ENCODE data around the gene KIF5C. TPM values are rescaled to one million over a fixed set of nuclear protein-coding genes. Genes with fewer than 3 reads are reported as not detected.

The KIF5C gene
- total RNA-seq, 2 experiments from 2014 or later: 8.1 to 22.2 TPM

DNA sequence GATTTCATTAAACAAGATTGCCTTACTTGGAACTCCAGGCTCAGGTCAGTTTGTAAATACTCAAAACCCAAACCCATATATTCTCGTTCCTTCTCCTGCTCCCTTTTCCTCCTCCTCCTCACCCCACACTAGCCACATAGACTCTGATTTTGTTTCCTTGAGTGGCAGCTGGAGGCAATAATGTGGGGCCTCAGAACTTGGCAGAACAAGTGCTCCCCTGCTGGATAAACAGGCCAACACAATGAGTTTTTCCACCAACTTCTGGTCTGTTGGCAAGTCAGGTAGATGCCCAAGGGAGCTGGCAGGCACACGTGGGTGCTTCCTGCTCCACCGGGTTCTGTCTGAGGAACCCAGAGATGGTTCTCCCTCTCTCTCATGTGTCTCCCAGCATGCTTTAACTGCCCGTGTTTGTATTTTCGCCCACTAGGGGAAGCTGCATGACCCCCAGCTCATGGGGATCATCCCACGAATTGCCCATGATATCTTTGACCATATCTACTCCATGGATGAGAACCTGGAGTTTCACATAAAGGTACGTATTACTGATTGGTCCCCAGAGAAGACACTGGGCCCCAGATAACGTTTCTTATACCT lies 61.9 kb downstream of the KIF5C start:
- Histone ChIP-seq H2AFZ (ENCODE audit: low read length) (no peak overlapping the region), H3K4me2 (ENCODE audit: low read length) (no peak overlapping the region), H3K9me3 (ENCODE audit: low read length) (no peaks in the 10 kb centered on the region), H3K4me3 (ENCODE audit: low read depth, low read length, poor library complexity, severe bottlenecking) (no peak overlapping the region), H3K4me1 (ENCODE audit: insufficient read depth, low read length, poor library complexity, severe bottlenecking) (no peaks in the 10 kb centered on the region), H3K9me2 (ENCODE audit: insufficient read depth, low read length) (no peaks in the 10 kb centered on the region), H3K36me3 (ENCODE audit: insufficient read depth, low read length) (peaks cover 19% of the 10 kb centered on the region; the same call in 1 of the 2 replicates), H3K27ac (ENCODE audit: low read depth, low read length, poor library complexity, severe bottlenecking) (no peak overlapping the region), H3K79me2 (ENCODE audit: insufficient read depth, low read depth, low read length) (no peaks in the 10 kb centered on the region), H4K20me1 (ENCODE audit: insufficient read depth, low read length) (no peaks in the 10 kb centered on the region)
- no TSS peak for BruUV-seq (replicated peaks)
- ChIA-PET POLR2A (no interaction called here), CTCF (ENCODE audit: unreplicated experiment) (interaction anchor here (0.6 kb wide), 1 partner anchor 289 kb away, joined by 3 read pairs; no protein-coding TSS in a partner anchor)
- intact Hi-C loops (cut with micrococcal nuclease; ENCODE audit: unreplicated experiment): no loop called here
- no peak for DNase-seq (ENCODE audit: low spot score)
- TF ChIP-seq, protein P1, sequence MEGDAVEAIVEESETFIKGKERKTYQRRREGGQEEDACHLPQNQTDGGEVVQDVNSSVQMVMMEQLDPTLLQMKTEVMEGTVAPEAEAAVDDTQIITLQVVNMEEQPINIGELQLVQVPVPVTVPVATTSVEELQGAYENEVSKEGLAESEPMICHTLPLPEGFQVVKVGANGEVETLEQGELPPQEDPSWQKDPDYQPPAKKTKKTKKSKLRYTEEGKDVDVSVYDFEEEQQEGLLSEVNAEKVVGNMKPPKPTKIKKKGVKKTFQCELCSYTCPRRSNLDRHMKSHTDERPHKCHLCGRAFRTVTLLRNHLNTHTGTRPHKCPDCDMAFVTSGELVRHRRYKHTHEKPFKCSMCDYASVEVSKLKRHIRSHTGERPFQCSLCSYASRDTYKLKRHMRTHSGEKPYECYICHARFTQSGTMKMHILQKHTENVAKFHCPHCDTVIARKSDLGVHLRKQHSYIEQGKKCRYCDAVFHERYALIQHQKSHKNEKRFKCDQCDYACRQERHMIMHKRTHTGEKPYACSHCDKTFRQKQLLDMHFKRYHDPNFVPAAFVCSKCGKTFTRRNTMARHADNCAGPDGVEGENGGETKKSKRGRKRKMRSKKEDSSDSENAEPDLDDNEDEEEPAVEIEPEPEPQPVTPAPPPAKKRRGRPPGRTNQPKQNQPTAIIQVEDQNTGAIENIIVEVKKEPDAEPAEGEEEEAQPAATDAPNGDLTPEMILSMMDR (conservative IDR thresholded peaks at IDR 0.05; ENCODE audit: low read length): peak; percentile 48; the same call in 1 of the 2 replicates
- no peak for TF ChIP-seq EZH2phosphoT487 (IDR thresholded peaks at IDR 0.05; ENCODE audit: borderline replicate concordance, low read depth, low read length)

DNA sequence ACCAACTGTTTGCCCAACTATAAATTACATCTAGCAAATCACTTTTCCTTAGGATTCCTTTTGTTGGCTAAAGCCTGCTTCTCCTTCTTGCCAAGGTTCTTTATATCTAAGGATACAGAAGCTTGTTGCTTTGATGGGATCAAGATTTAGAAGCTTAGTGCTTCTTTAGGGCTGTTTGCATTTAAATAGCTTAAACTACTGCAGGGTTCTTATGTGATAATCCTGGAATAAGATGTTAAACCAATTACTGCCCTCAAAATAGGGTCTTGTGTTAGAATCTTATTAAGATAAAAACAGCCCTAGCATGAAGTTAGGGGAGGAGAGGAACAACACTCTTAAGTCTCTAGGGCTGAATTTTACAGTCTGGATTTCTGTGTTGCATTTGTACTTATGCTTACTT lies 64.2 kb downstream of the KIF5C start:
- Histone ChIP-seq H2AFZ (ENCODE audit: low read length) (no peak overlapping the region), H3K9me3 (ENCODE audit: low read length) (no peaks in the 10 kb centered on the region), H3K4me2 (ENCODE audit: low read length) (no peak overlapping the region), H3K9me2 (ENCODE audit: insufficient read depth, low read length) (no peaks in the 10 kb centered on the region), H3K36me3 (ENCODE audit: insufficient read depth, low read length) (peaks cover 10% of the 10 kb centered on the region), H3K27ac (ENCODE audit: low read depth, low read length, poor library complexity, severe bottlenecking) (no peak overlapping the region), H3K79me2 (ENCODE audit: insufficient read depth, low read depth, low read length) (no peaks in the 10 kb centered on the region), H3K4me3 (ENCODE audit: low read depth, low read length, poor library complexity, severe bottlenecking) (no peak overlapping the region), H4K20me1 (ENCODE audit: insufficient read depth, low read length) (no peaks in the 10 kb centered on the region), H3K4me1 (ENCODE audit: insufficient read depth, low read length, poor library complexity, severe bottlenecking) (no peaks in the 10 kb centered on the region)
- DNase-seq (ENCODE audit: low spot score): no peak
- no peak for TF ChIP-seq EZH2phosphoT487 (IDR thresholded peaks at IDR 0.05; ENCODE audit: borderline replicate concordance, low read depth, low read length)
- TF ChIP-seq, protein P1 (conservative IDR thresholded peaks at IDR 0.05; ENCODE audit: low read length): no peak
- intact Hi-C loops (cut with micrococcal nuclease; ENCODE audit: unreplicated experiment): no loop called here
- no TSS peak for BruUV-seq (replicated peaks)
- ChIA-PET POLR2A (interaction anchor here (0.6 to 0.7 kb wide), 4 partner anchors 33 to 1626 kb away, joined by 3 read pairs; no protein-coding TSS in a partner anchor), CTCF (ENCODE audit: unreplicated experiment) (no interaction called here)

DNA sequence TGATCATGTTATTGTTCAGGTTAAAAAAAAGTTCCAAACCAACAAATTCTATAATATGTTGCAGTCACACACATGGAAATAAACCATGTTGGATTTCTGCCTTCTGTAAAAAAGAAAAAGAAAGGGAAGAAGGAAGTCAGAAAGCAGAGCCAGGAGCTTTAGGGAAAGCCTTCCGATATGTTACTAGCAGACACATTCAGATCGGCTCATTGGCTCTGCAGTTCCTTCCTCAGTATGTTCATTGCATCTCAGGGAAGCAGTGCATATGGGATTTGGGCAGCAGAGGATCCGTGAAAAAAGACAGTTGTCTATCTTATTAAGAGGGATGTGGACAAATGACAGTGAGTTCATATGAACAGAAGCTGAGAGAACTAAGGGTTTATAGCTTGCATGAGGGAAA lies 68.1 kb downstream of the KIF5C start:
- no TSS peak for BruUV-seq (replicated peaks)
- CTCF ChIA-PET (ENCODE audit: unreplicated experiment): no interaction called here
- H3K4me2 ChIP-seq (ENCODE audit: low read length): no peak overlapping the region
- H3K4me1 ChIP-seq (ENCODE audit: insufficient read depth, low read length, poor library complexity, severe bottlenecking): no peaks in the 10 kb centered on the region
- H4K20me1 ChIP-seq (ENCODE audit: insufficient read depth, low read length): no peaks in the 10 kb centered on the region
- no peaks in the 10 kb centered on the region for H3K79me2 ChIP-seq (ENCODE audit: insufficient read depth, low read depth, low read length)
- POLR2A ChIA-PET: interaction anchor here (0.9 to 1.4 kb wide), 3 partner anchors 13 to 39 kb away, joined by 3 read pairs; no protein-coding TSS in a partner anchor
- no peak for DNase-seq (ENCODE audit: low spot score)
- H3K36me3 ChIP-seq (ENCODE audit: insufficient read depth, low read length): peaks cover 22% of the 10 kb centered on the region
- no peak overlapping the region for H3K27ac ChIP-seq (ENCODE audit: low read depth, low read length, poor library complexity, severe bottlenecking)
- H3K9me2 ChIP-seq (ENCODE audit: insufficient read depth, low read length): no peaks in the 10 kb centered on the region
- no peak for TF ChIP-seq EZH2phosphoT487 (IDR thresholded peaks at IDR 0.05; ENCODE audit: borderline replicate concordance, low read depth, low read length)
- TF ChIP-seq, protein P1 (conservative IDR thresholded peaks at IDR 0.05; ENCODE audit: low read length): no peak
- intact Hi-C loops (cut with micrococcal nuclease; ENCODE audit: unreplicated experiment): no loop called here
- no peaks in the 10 kb centered on the region for H3K9me3 ChIP-seq (ENCODE audit: low read length)
- no peak overlapping the region for H3K4me3 ChIP-seq (ENCODE audit: low read depth, low read length, poor library complexity, severe bottlenecking)
- no peak overlapping the region for H2AFZ ChIP-seq (ENCODE audit: low read length)

Data from OCI-LY7 (cell line).